Stimulated activated CD8-positive, alpha-beta memory T cell treated with anti-CD3 and anti-CD28 coated beads, Interleukin-15, amount 100 ng/mL, for 4 hours (primary cell): ENCODE results near the gene GAMT.
"Not testable (repeated sequence)": the region's sequence is repeated elsewhere in the genome, so short reads cannot be mapped to it uniquely, and the experiment has no call there.

Experiments
- DNase-seq, 2 donors: peaks; one replicate each; pipeline ENCODE4 v3.0.0-alpha.2; 2020; ENCODE audit warnings: low read depth in 2 of 2

GAMT gene

GRCh38 chr19:1433119-1434039, 32.0 kb upstream of the GAMT start:
- DNase-seq, result no peak

- DNase-seq, result no peak
Measured at GRCh38 chr19:1432507-1432887, 31.2 kb upstream of the GAMT start.

- DNase-seq, result no peak
Measured at GRCh38 chr19:1431759-1432506, 30.6 kb upstream of the GAMT start.

- no peak for DNase-seq
Measured at GRCh38 chr19:1430246-1430645, 28.9 kb upstream of the GAMT start.

- no peak for DNase-seq
Measured at GRCh38 chr19:1429750-1430149, 28.4 kb upstream of the GAMT start.

- DNase-seq, result no peak
Measured at GRCh38 chr19:1428738-1429391, 27.5 kb upstream of the GAMT start.

- no peak for DNase-seq
Measured at GRCh38 chr19:1427221-1427920, 26.0 kb upstream of the GAMT start.

- no peak for DNase-seq
Measured at GRCh38 chr19:1426736-1427135, 25.4 kb upstream of the GAMT start.

- no peak for DNase-seq
Measured at GRCh38 chr19:1425902-1426301, 24.6 kb upstream of the GAMT start.

GRCh38 chr19:1425102-1425837, 23.9 kb upstream of the GAMT start:
- DNase-seq, result no peak

GRCh38 chr19:1424192-1424955, 23.0 kb upstream of the GAMT start:
- no peak for DNase-seq

GRCh38 chr19:1423436-1424191, 22.3 kb upstream of the GAMT start:
- no peak for DNase-seq

GRCh38 chr19:1422943-1423342, 21.6 kb upstream of the GAMT start:
- DNase-seq, result no peak

GRCh38 chr19:1422360-1422759, 21.0 kb upstream of the GAMT start:
- no peak for DNase-seq

- DNase-seq, result no peak
Measured at GRCh38 chr19:1421958-1422305, 20.6 kb upstream of the GAMT start.

GRCh38 chr19:1421218-1421957, 20.0 kb upstream of the GAMT start:
- DNase-seq, result no peak

- DNase-seq, result no peak
Measured at GRCh38 chr19:1420590-1420989, 19.2 kb upstream of the GAMT start.

GRCh38 chr19:1420085-1420484, 18.7 kb upstream of the GAMT start:
- not testable (repeated sequence) for DNase-seq
